NCI-H510A treated with DMSO at 0.1 percent for 48 hours (cell line): ENCODE results near the gene STAT5A.
"Not testable (repeated sequence)": the region's sequence is repeated elsewhere in the genome, so short reads cannot be mapped to it uniquely, and the experiment has no call there.

Experiments used
- DNase-seq: peaks from one replicate; lab custom pipeline; 2025; lab: John Stamatoyannopoulos, UW

Gene STAT5A

GRCh38 chr17:42333053-42333452 is 44.8 kb downstream of the STAT5A start:
- DNase-seq = no peak

DNA sequence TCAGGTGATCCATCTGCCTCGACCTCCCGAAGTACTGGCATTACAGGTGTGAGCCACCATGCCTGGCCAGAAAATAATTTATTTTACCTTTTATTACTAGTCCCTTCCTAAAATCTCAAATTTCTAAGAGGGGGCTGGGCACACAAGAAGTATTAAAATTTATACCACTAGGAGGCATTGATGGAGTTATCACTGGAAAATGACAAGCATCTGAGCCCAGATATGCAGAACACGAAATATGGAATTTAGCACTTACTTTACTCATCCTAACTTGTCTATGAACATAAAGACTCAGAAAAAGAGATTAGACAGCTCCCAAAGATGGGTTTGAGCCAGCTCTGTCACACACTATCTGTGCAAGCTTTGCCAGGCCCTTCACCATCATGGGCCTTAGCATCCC is 46.4 kb downstream of the STAT5A start:
- no peak for DNase-seq

DNA sequence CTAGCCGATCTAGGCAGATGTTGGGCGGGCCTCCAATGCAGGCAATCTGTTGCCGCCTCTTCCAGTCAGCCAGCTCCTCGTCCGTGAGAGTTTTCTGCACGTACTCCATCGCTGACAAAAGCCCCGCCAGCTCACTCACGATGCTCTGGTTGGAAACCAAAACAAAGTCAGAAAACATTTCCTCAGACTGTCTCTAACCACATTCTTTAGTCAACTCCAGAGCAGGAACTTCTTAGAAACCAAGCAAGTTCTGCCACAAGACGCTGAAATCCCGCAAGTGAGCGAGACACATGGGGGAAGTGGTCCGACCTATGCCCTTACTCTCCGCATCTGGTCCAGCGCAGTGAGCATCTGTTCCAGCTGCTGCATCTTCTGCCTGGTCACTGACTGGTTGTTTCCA is 49.1 kb downstream of the STAT5A start:
- no peak for DNase-seq

DNA sequence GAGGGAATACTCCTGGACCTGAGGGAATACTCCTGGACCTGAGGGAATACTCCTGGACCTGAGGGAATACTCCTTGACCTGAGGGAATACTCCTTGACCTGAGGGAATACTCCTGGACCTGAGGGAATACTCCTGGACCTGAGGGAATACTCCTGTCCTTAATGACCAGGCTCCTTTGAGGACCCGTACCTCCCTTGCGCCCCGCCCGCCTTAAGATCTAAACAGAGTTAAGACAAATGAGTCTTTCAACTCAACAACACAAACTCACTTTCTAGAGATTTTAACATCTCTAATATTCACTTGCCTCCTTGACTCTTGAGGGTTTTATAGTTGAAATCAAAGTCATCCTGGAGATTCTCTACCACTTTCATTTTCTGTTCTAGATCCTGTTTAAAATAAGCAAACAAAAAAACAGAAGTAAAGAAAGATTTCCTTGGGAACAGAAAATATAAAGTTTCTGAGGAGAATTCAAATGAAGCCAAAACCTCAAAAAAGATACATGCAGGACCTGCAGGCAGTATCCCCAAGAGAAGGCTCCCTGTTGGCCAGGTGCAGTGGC is 50.2 kb downstream of the STAT5A start:
- DNase-seq = no peak

- no peak for DNase-seq
Measured at GRCh38 chr17:42339221-42339620, 50.9 kb downstream of the STAT5A start.

DNA sequence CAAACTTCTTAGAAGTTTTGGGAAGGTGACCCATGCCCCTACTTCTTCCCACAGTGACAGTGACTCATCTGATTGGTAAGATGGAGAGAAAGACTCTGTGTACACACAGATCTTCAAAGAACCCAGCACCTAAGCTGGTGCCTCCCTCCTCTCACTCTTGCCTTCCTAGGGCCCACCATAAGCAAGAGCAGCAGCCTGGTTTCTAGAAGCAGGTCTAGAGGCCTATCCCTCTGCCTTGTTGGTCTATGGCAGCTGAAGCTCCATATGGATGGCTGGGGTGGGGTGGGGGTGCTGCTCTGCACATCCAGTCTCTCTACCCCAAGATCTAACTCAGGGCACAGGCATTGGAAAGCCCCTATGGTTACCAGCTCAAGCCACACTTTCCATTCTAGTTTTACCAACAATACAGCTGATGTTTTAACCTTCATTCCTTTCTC is 52.4 kb downstream of the STAT5A start:
- DNase-seq = no peak

DNA sequence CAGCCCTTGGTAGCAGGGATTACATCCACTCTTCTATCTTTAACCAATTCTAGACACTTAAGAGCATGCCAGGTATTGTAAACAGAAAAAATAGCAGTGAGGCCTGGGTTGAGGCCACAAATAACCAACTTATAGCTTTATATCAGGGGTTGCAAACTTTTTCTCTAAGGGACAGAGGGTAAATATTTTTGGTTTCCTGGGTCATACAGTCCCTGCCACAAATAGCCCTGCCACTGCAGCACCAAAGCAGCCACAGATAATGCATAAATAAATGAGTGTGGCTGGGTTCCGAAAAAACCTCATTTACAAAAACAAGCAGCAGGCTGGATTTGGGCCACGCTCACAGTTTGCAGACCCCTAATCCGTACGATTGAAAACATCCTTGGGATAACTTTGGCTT is 53.3 kb downstream of the STAT5A start:
- no peak for DNase-seq

- DNase-seq = no peak
Measured at GRCh38 chr17:42342242-42343008, 54.1 kb downstream of the STAT5A start.

GRCh38 chr17:42345396-42346073 is 57.2 kb downstream of the STAT5A start:
- no peak for DNase-seq

DNA sequence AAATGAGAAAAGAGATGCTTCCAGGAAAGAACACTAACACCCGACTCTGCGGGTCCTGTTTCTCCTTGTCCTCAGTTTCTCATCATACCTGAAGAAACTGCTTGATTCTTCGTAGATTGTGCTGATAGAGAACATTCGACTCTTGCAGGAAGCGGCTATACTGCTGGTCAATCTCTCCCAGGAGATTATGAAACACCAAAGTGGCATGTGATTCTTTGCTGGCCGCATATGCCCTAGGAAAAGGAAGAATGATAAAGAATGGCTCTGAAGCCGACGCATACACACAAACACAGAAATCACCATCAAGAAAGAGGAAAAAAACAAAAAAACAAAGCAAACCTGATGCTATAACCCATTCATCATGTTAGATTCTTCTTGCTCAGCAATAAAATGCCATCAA is 58.2 kb downstream of the STAT5A start:
- no peak for DNase-seq

- no peak for DNase-seq
Measured at GRCh38 chr17:42347198-42347597, 58.9 kb downstream of the STAT5A start.

DNA sequence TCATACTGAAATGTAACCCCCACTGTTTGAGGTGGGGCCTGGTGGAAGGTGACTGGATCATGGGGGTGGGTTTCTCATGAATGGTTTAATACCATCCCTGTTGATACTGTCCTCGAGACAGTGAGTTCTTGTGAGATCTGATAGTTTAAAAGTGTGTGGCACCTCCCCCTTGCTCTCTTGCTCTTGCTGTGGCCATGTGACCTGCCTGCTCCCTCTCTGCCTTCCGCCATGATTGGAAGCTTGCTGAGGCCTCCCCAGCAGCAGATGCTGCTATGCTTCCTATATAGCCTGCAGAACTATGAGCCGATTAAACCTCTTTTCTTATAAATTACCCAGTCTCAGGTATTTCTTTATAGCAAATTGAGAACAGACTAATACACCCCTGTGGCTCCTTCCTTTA is 59.3 kb downstream of the STAT5A start:
- no peak for DNase-seq

DNA sequence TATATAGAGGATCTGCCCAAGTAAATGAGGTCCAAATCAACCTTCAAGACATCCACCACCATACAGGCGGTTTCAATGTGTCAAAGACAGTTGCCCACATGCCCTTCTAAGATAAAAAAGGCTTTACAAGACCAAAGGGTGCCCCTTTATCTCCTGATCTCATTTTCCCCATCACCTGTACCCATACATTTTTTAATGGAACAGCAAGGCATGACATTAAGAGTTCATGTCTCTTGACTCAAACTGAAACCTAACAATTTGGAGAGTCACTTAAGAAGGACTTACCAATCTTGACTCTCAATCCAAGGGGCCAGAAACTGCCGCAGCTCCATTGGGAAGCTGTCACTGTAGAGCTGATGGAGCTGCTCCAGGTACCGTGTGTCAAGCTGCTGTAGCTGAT is 59.8 kb downstream of the STAT5A start:
- no peak for DNase-seq

GRCh38 chr17:42354956-42355843 is 66.9 kb downstream of the STAT5A start:
- no peak for DNase-seq

- no peak for DNase-seq
Measured at GRCh38 chr17:42358434-42358833, 70.1 kb downstream of the STAT5A start.

- no peak for DNase-seq
Measured at GRCh38 chr17:42359133-42359532, 70.8 kb downstream of the STAT5A start.

- not testable (repeated sequence) for DNase-seq
Measured at GRCh38 chr17:42360388-42360787, 72.1 kb downstream of the STAT5A start.
